OCI-LY7 (cell line): ENCODE results near the gene SWSAP1. TPM values are rescaled to one million over a fixed set of nuclear protein-coding genes. Genes with fewer than 3 reads are reported as not detected.

Experiments
- BruUV-seq: library from RNA; stranded (reverse); fragments of 400-500 nt; replicated peaks from 2 replicates; lab custom pipeline; 2021; lab: Mats Ljungman, UMichigan
- CTCF ChIA-PET: fragments of 300-600 bp; sonication (Branson Sonifier 250); formaldehyde crosslinking; loops from one replicate; lab custom pipeline; 2022; ENCODE audit warnings: antibody characterized with exemption; ENCODE audit not compliant: unreplicated experiment; lab: Charles Lee
- POLR2A ChIA-PET: fragments of 300-600 bp; sonication (Branson Sonifier 250); formaldehyde crosslinking; loops from one replicate; lab custom pipeline; 2022; ENCODE audit warnings: antibody characterized with exemption; lab: Charles Lee
- DNase-seq: peaks from one replicate; pipeline ENCODE4 v3.0.0-alpha.2; 2015; ENCODE audit warnings: low spot score
- H2AFZ ChIP-seq: fragments of 200-600 bp; sonication (generic), shearing (Covaris generic); 2 replicates; pipeline ENCODE4 v1.6.1; 2014; ENCODE audit warnings: mild to moderate bottlenecking, antibody characterized with exemption, low read length, moderate library complexity
- H3K27ac ChIP-seq: fragments of 200-600 bp; sonication (generic); 2 replicates; pipeline ENCODE4 v1.5.1; 2014; ENCODE audit warnings: mixed run types, low read depth, mild to moderate bottlenecking, moderate library complexity, low read length, inconsistent platforms; ENCODE audit not compliant: poor library complexity, severe bottlenecking
- H3K36me3 ChIP-seq: fragments of 200-600 bp; sonication (generic); 2 replicates; pipeline ENCODE4 v1.6.1; 2014; ENCODE audit warnings: mild to moderate bottlenecking, antibody characterized with exemption, low read length, moderate library complexity, mixed read lengths; ENCODE audit not compliant: insufficient read depth
- H3K4me1 ChIP-seq: fragments of 200-600 bp; sonication (generic); 2 replicates; pipeline ENCODE4 v1.5.1; 2014; ENCODE audit warnings: mild to moderate bottlenecking, low read length; ENCODE audit not compliant: insufficient read depth, poor library complexity, severe bottlenecking
- H3K4me2 ChIP-seq: fragments of 200-600 bp; sonication (generic); 2 replicates; pipeline ENCODE4 v1.6.1; 2014; ENCODE audit warnings: mild to moderate bottlenecking, low read length
- H3K4me3 ChIP-seq: fragments of 200-600 bp; sonication (generic); 2 replicates; pipeline ENCODE4 v1.5.1; 2014; ENCODE audit warnings: mild to moderate bottlenecking, low read depth, low read length; ENCODE audit not compliant: poor library complexity, severe bottlenecking
- H3K79me2 ChIP-seq: fragments of 200-600 bp; sonication (generic); 2 replicates; pipeline ENCODE4 v1.6.1; 2016; ENCODE audit warnings: low read depth, mild to moderate bottlenecking, low read length, moderate library complexity, mixed read lengths; ENCODE audit not compliant: insufficient read depth
- H3K9me2 ChIP-seq: fragments of 200-600 bp; sonication (generic); 2 replicates; pipeline ENCODE4 v1.6.1; 2016; ENCODE audit warnings: mild to moderate bottlenecking, low read length, mixed read lengths; ENCODE audit not compliant: insufficient read depth
- H3K9me3 ChIP-seq: fragments of 200-600 bp; sonication (generic); 2 replicates; pipeline ENCODE4 v1.6.1; 2014; ENCODE audit warnings: mild to moderate bottlenecking, mixed run types, low read length, mixed read lengths
- H4K20me1 ChIP-seq: fragments of 200-600 bp; sonication (generic); 2 replicates; pipeline ENCODE4 v1.6.1; 2014; ENCODE audit warnings: mild to moderate bottlenecking, antibody characterized with exemption, low read length, moderate library complexity, mixed read lengths; ENCODE audit not compliant: insufficient read depth
- CTCF ChIP-seq: fragments of 200-600 bp; sonication (generic); conservative IDR thresholded peaks from 2 replicates; pipeline ENCODE4 v1.5.1; 2014; ENCODE audit warnings: mild to moderate bottlenecking, antibody characterized with exemption, low read length, moderate library complexity, mixed read lengths
- EZH2phosphoT487 ChIP-seq: fragments of 200-600 bp; sonication (generic); IDR thresholded peaks from 2 replicates; pipeline ENCODE4 v1.6.1; 2018; ENCODE audit warnings: low read depth, borderline replicate concordance, mild to moderate bottlenecking, mixed run types, antibody characterized with exemption, low read length, moderate library complexity, mixed read lengths
- intact Hi-C: fragments of 100-400 bp; cut with micrococcal nuclease; formaldehyde crosslinking; loops from one replicate; pipeline ENCODE4 v1.10.0; 2022; ENCODE audit not compliant: unreplicated experiment
- small RNA-seq: library from RNA; depleted of rRNA; stranded (forward); fragments of <200 nt; gene quantifications from one replicate; pipeline ENCODE3, GENCODE V24; 2014
- total RNA-seq, 2 experiments: library from RNA; depleted of rRNA in 1 of 2; stranded (reverse); fragments of >200 nt in 1 of 2; shearing (Covaris generic) in 1 of 2; gene quantifications; 2 replicates each; pipeline ENCODE4 v1.2.3, GENCODE V29; 2014 to 2022

SWSAP1 gene
- total RNA-seq, 2 experiments from 2014 or later = 5.6 to 6.8 TPM

- Histone ChIP-seq H3K4me2 (peak overlapping the region; percentile 73; the same call in 1 of the 2 replicates), H3K9me2 (no peaks in the 10 kb centered on the region), H3K4me3 (no peak overlapping the region), H3K36me3 (no peaks in the 10 kb centered on the region), H3K9me3 (no peaks in the 10 kb centered on the region), H3K4me1 (peaks cover 32% of the 10 kb centered on the region), H3K27ac (no peak overlapping the region), H3K79me2 (no peaks in the 10 kb centered on the region), H2AFZ (no peak overlapping the region), H4K20me1 (no peaks in the 10 kb centered on the region)
- DNase-seq = no peak
- POLR2A ChIA-PET = no interaction called here
- CTCF ChIA-PET = no interaction called here
- BruUV-seq = no TSS peak
- TF ChIP-seq EZH2phosphoT487 = no peak
- TF ChIP-seq CTCF = no peak
- intact Hi-C loops = no loop called here
These were observed 49.3 kb downstream of the SWSAP1 start for GRCh38 chr19:11423791-11424181.

Small RNA genes lying within 50 kb of the gene (small RNA-seq; reads per million reads assigned to genes)
- not detected for gene RF00019

Other genes starting within 250 kb of the SWSAP1 start
- gene SPC24, start 218.9 kb upstream of the SWSAP1 start, total RNA-seq (2014; rRNA removed; shearing (Covaris generic)) = 184 and 220 TPM in 2 replicates
- 132 and 133 TPM in 2 replicates for gene SPC24, start 218.9 kb upstream of the SWSAP1 start, total RNA-seq (2022)
- 135 and 186 TPM in 2 replicates for gene KANK2, start 177.1 kb upstream of the SWSAP1 start, total RNA-seq (2014; rRNA removed; shearing (Covaris generic))
- 174 TPM in 2 replicates for gene KANK2, start 177.1 kb upstream of the SWSAP1 start, total RNA-seq (2022)
- gene ANGPTL8, start 135.0 kb upstream of the SWSAP1 start, total RNA-seq (2014; rRNA removed; shearing (Covaris generic)) = not detected in 2 replicates
- gene ANGPTL8, start 135.0 kb upstream of the SWSAP1 start, total RNA-seq (2022) = 1.0 TPM in 1 of 2 replicates, not detected in the other
- 16.6 and 24.1 TPM in 2 replicates for gene DOCK6, start 112.1 kb upstream of the SWSAP1 start, total RNA-seq (2014; rRNA removed; shearing (Covaris generic))
- 74.6 and 78.2 TPM in 2 replicates for gene DOCK6, start 112.1 kb upstream of the SWSAP1 start, total RNA-seq (2022)
- gene TSPAN16, start 78.5 kb upstream of the SWSAP1 start, total RNA-seq (2014; rRNA removed; shearing (Covaris generic)) = not detected in 2 replicates
- not detected in 2 replicates for gene TSPAN16, start 78.5 kb upstream of the SWSAP1 start, total RNA-seq (2022)
- 1.1 and 1.9 TPM in 2 replicates for gene RAB3D, start 35.0 kb upstream of the SWSAP1 start, total RNA-seq (2014; rRNA removed; shearing (Covaris generic))
- 7.7 and 8.4 TPM in 2 replicates for gene RAB3D, start 35.0 kb upstream of the SWSAP1 start, total RNA-seq (2022)
- 58.4 and 58.9 TPM in 2 replicates for gene TMEM205, start 28.4 kb upstream of the SWSAP1 start, total RNA-seq (2014; rRNA removed; shearing (Covaris generic))
- gene TMEM205, start 28.4 kb upstream of the SWSAP1 start, total RNA-seq (2022) = 32.0 and 39.9 TPM in 2 replicates
- 13.3 and 14.1 TPM in 2 replicates for gene CCDC159, start 28.1 kb upstream of the SWSAP1 start, total RNA-seq (2014; rRNA removed; shearing (Covaris generic))
- 18.9 and 26.1 TPM in 2 replicates for gene CCDC159, start 28.1 kb upstream of the SWSAP1 start, total RNA-seq (2022)
- gene PLPPR2, start 19.2 kb upstream of the SWSAP1 start, total RNA-seq (2014; rRNA removed; shearing (Covaris generic)) = 0.54 and 0.88 TPM in 2 replicates
- gene PLPPR2, start 19.2 kb upstream of the SWSAP1 start, total RNA-seq (2022) = 2.7 and 3.6 TPM in 2 replicates
- gene EPOR, start 9.6 kb downstream of the SWSAP1 start, total RNA-seq (2014; rRNA removed; shearing (Covaris generic)) = 9.9 and 19.6 TPM in 2 replicates
- gene EPOR, start 9.6 kb downstream of the SWSAP1 start, total RNA-seq (2022) = 11.3 and 15.7 TPM in 2 replicates
- 0.41 TPM in 1 of 2 replicates, not detected in the other for gene RGL3, start 44.6 kb downstream of the SWSAP1 start, total RNA-seq (2014; rRNA removed; shearing (Covaris generic))
- gene RGL3, start 44.6 kb downstream of the SWSAP1 start, total RNA-seq (2022) = 0.49 and 0.61 TPM in 2 replicates
- 0.28 and 0.57 TPM in 2 replicates for gene ODAD3, start 60.5 kb downstream of the SWSAP1 start, total RNA-seq (2014; rRNA removed; shearing (Covaris generic))
- gene ODAD3, start 60.5 kb downstream of the SWSAP1 start, total RNA-seq (2022) = 0.79 and 1.2 TPM in 2 replicates
- 61.8 and 95.6 TPM in 2 replicates for gene PRKCSH, start 61.0 kb downstream of the SWSAP1 start, total RNA-seq (2014; rRNA removed; shearing (Covaris generic))
- 271 and 297 TPM in 2 replicates for gene PRKCSH, start 61.0 kb downstream of the SWSAP1 start, total RNA-seq (2022)
- gene ELAVL3, start 106.4 kb downstream of the SWSAP1 start, total RNA-seq (2014; rRNA removed; shearing (Covaris generic)) = 0.95 TPM in 1 of 2 replicates, not detected in the other
- 0.30 TPM in 1 of 2 replicates, not detected in the other for gene ELAVL3, start 106.4 kb downstream of the SWSAP1 start, total RNA-seq (2022)
- gene ZNF653, start 131.2 kb downstream of the SWSAP1 start, total RNA-seq (2014; rRNA removed; shearing (Covaris generic)) = 12.3 and 14.1 TPM in 2 replicates
- gene ZNF653, start 131.2 kb downstream of the SWSAP1 start, total RNA-seq (2022) = 17.9 and 21.5 TPM in 2 replicates
- 40.6 and 52.4 TPM in 2 replicates for gene ECSIT, start 154.5 kb downstream of the SWSAP1 start, total RNA-seq (2014; rRNA removed; shearing (Covaris generic))
- gene ECSIT, start 154.5 kb downstream of the SWSAP1 start, total RNA-seq (2022) = 59.3 and 59.5 TPM in 2 replicates
- not detected in 2 replicates for gene CNN1, start 164.2 kb downstream of the SWSAP1 start, total RNA-seq (2014; rRNA removed; shearing (Covaris generic))
- gene CNN1, start 164.2 kb downstream of the SWSAP1 start, total RNA-seq (2022) = not detected in 2 replicates
- gene ELOF1, start 184.6 kb downstream of the SWSAP1 start, total RNA-seq (2014; rRNA removed; shearing (Covaris generic)) = 48.9 and 60.5 TPM in 2 replicates
- gene ELOF1, start 184.6 kb downstream of the SWSAP1 start, total RNA-seq (2022) = 69.0 and 73.2 TPM in 2 replicates
- 13.3 and 21.6 TPM in 2 replicates for gene ACP5, start 203.0 kb downstream of the SWSAP1 start, total RNA-seq (2014; rRNA removed; shearing (Covaris generic))
- gene ACP5, start 203.0 kb downstream of the SWSAP1 start, total RNA-seq (2022) = 16.3 and 17.4 TPM in 2 replicates
- 8.0 and 11.0 TPM in 2 replicates for gene ZNF627, start 222.8 kb downstream of the SWSAP1 start, total RNA-seq (2014; rRNA removed; shearing (Covaris generic))
- 16.0 and 16.8 TPM in 2 replicates for gene ZNF627, start 222.8 kb downstream of the SWSAP1 start, total RNA-seq (2022)